T-helper 2 cell treated with Interferon-gamma antibody and Interleukin-4, amounts not matched to agents 5 μg/mL and 100 μg/mL, for 36 hours (primary cell): ENCODE data around the gene GPR160.
"Not testable (repeated sequence)": the region's sequence is repeated elsewhere in the genome, so short reads cannot be mapped to it uniquely, and the experiment has no call there.

ENCODE experiments used
- DNase-seq: peaks from one replicate; pipeline ENCODE4 v3.0.0; 2021; ENCODE audit warnings: low spot score
- H3K27ac Mint-ChIP-seq: one replicate; pipeline ENCODE4 v1.8.0; 2021; ENCODE audit warnings: mild to moderate bottlenecking, mixed read lengths
- H3K27me3 Mint-ChIP-seq: one replicate; pipeline ENCODE4 v1.8.0; 2021; ENCODE audit warnings: low read depth, mixed read lengths
- H3K36me3 Mint-ChIP-seq: one replicate; pipeline ENCODE4 v1.8.0; 2021; ENCODE audit warnings: low read depth, mixed read lengths
- H3K4me1 Mint-ChIP-seq: one replicate; pipeline ENCODE4 v1.8.0; 2021; ENCODE audit warnings: low read depth, mixed read lengths
- H3K4me3 Mint-ChIP-seq: one replicate; pipeline ENCODE4 v1.8.0; 2022; ENCODE audit warnings: mild to moderate bottlenecking, moderate library complexity, mixed read lengths
- H3K9me3 Mint-ChIP-seq: one replicate; pipeline ENCODE4 v1.8.0; 2021; ENCODE audit warnings: mixed read lengths

Gene GPR160

DNA sequence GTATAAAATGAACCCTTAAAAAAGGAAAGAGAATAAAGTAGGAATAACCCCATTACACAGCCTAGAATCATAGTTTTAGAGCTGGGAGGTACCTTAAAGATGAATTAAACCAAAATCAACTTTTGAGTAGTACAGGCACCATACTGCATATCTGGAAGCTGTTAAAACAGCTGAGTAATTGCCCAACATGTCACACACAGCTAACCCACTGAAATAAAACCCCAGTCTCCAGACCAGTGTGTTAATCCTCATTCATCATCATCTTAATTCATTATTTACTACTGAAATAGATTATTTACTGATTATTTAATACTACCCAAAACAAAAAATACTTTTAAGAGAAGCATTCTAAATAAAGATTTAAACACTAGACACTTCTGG is 52.8 kb downstream of the GPR160 start:
- DNase-seq = no peak
- H3K9me3 Mint-ChIP-seq = no peaks in the 10 kb centered on the region
- H3K4me3 Mint-ChIP-seq = no peak overlapping the region
- H3K36me3 Mint-ChIP-seq = peaks cover 50% of the 10 kb centered on the region
- H3K27me3 Mint-ChIP-seq = no peaks in the 10 kb centered on the region
- peaks cover 8% of the 10 kb centered on the region for H3K4me1 Mint-ChIP-seq
- H3K27ac Mint-ChIP-seq = no peak overlapping the region

DNA sequence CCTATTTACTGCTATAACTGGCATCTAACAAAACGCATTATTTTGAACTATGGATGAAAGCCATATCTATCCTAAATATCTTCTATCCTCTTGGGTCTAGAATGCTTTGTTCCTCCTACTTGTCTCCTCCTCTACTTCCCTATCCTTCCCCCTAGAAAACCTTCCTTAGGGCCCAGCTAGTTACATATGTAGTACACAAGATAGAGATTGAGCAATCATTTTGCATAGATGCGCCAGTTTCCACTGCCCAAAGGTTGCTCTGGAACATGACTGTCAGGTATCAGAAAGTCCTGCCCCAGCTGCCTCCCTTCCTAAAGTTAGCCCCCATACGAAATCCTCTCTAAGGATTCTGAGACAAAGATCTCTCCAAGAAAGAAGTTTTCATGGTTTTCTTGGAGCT is 55.1 kb downstream of the GPR160 start:
- H3K36me3 Mint-ChIP-seq = peaks cover 66% of the 10 kb centered on the region
- no peak overlapping the region for H3K4me3 Mint-ChIP-seq
- H3K27me3 Mint-ChIP-seq = no peaks in the 10 kb centered on the region
- H3K27ac Mint-ChIP-seq = no peak overlapping the region
- no peaks in the 10 kb centered on the region for H3K9me3 Mint-ChIP-seq
- H3K4me1 Mint-ChIP-seq = peaks cover 8% of the 10 kb centered on the region
- no peak for DNase-seq

DNA sequence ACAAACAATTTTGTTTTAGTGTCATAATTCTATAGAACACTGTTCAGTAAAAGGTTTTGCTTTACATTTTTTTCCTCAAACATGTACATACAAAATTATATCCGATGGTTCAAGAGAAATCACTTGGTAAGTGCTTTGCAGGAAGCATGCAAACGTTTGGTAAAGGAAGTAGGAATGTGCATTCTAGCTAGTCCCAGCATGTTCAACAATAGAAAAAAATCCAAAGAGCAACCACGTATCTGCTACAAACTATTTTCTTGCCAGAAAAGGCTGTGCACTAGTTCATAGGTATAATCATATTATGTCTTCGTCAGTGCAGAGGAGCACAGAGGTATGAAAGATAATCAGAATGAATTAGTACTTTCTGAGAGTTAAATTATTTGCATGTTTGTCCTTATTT is 58.0 kb downstream of the GPR160 start:
- H3K36me3 Mint-ChIP-seq = peaks cover 74% of the 10 kb centered on the region
- H3K27ac Mint-ChIP-seq = no peak overlapping the region

DNA sequence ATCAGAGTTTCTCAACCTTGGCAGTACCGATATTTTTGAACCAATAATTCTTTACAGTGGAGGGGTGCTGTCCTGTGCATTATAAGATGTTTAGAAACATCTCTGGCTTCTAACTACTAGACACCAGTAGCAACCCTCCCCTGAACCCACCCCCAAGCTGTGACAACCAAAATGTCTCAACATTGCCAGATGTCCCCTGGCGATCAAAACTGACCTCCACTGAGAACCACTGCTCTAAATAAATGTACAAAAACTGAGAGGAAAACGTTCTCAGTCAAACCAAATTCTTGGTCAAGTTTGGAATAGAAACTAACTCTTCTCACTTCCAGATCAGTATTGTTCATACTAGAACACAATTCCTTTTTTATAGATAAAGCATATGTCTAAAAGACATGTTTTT is 58.5 kb downstream of the GPR160 start:
- Mint-ChIP-seq H3K36me3 (peaks cover 71% of the 10 kb centered on the region), H3K4me1 (peaks cover 7% of the 10 kb centered on the region), H3K27me3 (no peaks in the 10 kb centered on the region), H3K27ac (no peak overlapping the region), H3K4me3 (no peak overlapping the region), H3K9me3 (no peaks in the 10 kb centered on the region)
- DNase-seq = no peak

More for the DNA sequence above, 58.0 kb downstream of the GPR160 start:
- Mint-ChIP-seq H3K4me3 (no peak overlapping the region), H3K27me3 (no peaks in the 10 kb centered on the region), H3K9me3 (no peaks in the 10 kb centered on the region), H3K4me1 (peaks cover 10% of the 10 kb centered on the region)
- DNase-seq = no peak

DNA sequence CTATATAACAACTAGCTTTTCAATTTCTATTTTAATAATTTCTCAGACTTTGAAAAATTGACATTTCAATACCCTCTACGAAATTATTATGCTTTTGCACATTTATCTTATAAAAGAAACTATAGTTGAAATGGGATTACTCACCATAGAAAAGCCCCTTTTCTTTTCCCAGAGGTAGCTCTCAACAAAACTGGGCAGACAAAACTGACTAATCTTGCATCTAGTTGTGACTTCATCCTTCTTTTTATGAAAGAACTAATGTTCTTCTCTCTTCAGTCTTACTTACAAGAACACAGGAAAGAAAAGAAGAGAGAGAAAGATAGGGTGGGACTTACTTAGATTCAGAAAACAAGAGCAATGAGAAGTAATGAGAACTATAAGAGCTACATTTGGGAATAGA is 61.0 kb downstream of the GPR160 start:
- Mint-ChIP-seq H3K36me3 (peaks cover 68% of the 10 kb centered on the region), H3K27ac (no peak overlapping the region), H3K27me3 (no peaks in the 10 kb centered on the region), H3K4me3 (no peak overlapping the region), H3K4me1 (peaks cover 7% of the 10 kb centered on the region), H3K9me3 (no peaks in the 10 kb centered on the region)
- DNase-seq = no peak

DNA sequence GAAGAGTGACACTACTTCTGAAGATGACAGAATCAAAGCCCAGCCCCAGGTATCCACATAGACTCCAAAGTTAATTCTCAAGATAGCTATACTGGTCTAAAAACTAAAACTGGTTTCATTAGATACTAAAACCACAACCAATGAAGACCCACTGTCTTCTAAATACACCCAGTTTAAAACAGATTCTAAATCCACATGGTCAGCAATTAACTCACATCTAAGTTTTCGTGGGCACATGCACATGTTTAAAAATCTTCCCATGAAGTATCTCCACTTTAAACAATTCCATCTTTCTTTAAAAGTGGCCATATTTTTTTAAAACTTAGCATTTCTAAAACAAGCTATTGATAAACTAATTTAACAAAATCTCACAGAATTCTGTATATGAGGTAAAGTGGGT is 63.1 kb downstream of the GPR160 start:
- no peaks in the 10 kb centered on the region for H3K9me3 Mint-ChIP-seq
- no peak overlapping the region for H3K4me3 Mint-ChIP-seq
- H3K4me1 Mint-ChIP-seq = peaks cover 2% of the 10 kb centered on the region
- no peak overlapping the region for H3K27ac Mint-ChIP-seq
- peaks cover 56% of the 10 kb centered on the region for H3K36me3 Mint-ChIP-seq
- no peaks in the 10 kb centered on the region for H3K27me3 Mint-ChIP-seq
- no peak for DNase-seq

DNA sequence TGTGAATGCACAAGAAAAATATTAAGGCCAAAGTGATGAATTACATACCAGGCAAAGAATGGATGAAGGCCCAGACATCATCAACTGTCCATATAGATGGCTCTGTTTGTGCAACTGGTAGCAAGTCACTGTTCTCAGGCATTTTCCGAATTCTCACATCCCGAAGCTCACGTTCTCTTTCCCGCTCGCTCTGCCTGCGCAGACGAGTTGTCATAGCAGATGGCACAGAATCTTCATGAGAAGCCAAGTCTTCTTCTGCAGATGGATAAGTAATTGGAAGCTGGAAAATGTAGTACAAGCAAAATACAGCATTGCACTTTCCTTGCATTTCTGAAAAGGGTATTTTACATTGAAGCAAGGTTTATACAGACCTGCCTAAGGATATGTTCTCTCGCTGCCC is 64.6 kb downstream of the GPR160 start:
- Mint-ChIP-seq H3K4me1 (peaks cover 2% of the 10 kb centered on the region), H3K4me3 (no peak overlapping the region), H3K27ac (no peak overlapping the region), H3K36me3 (peaks cover 47% of the 10 kb centered on the region), H3K27me3 (no peaks in the 10 kb centered on the region), H3K9me3 (no peaks in the 10 kb centered on the region)
- no peak for DNase-seq

DNA sequence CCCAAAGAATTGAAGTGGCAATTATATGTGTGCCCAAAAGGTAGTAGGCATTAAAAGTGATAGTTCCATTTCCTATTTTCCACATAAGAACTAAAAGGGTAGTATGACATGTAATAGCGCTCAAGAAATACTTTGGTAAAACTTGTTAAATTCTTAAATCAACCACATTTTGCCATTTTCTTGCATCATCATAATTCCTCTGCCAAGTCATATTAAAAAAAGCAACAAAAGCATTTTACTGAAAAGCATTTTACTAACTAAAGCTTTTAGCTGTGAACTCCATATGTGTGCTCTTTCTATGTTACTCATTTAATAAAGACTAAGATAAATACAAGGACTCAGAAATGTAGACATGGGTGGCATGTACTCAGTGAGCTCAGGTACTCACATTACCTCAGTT is 70.1 kb downstream of the GPR160 start:
- H3K27me3 Mint-ChIP-seq = no peaks in the 10 kb centered on the region
- no peaks in the 10 kb centered on the region for H3K9me3 Mint-ChIP-seq
- H3K27ac Mint-ChIP-seq = no peak overlapping the region
- H3K36me3 Mint-ChIP-seq = peaks cover 39% of the 10 kb centered on the region
- no peak for DNase-seq
- H3K4me3 Mint-ChIP-seq = no peak overlapping the region
- peaks cover 14% of the 10 kb centered on the region for H3K4me1 Mint-ChIP-seq

DNA sequence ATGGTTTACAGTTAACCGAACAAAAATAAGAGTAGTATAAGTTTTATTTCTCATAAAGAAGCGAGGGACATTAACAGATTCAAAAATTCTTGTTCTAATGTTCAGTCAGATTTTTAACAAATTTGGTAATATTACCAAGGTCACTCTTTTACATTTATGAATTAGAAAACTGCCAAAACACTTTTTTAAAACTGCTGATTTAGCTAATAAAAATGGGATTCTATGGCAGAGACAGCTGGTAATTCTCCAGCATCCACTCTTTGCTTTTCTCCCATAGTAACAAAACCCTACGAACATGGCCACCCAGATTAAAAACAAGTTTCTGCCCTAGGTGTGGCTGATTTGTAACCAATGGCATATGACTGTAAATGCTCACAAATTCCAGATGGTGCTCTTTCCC is 71.2 kb downstream of the GPR160 start:
- no peak for DNase-seq
- no peak overlapping the region for H3K4me3 Mint-ChIP-seq
- no peaks in the 10 kb centered on the region for H3K27me3 Mint-ChIP-seq
- H3K36me3 Mint-ChIP-seq = peaks cover 45% of the 10 kb centered on the region
- H3K4me1 Mint-ChIP-seq = peaks cover 18% of the 10 kb centered on the region
- no peak overlapping the region for H3K27ac Mint-ChIP-seq
- no peaks in the 10 kb centered on the region for H3K9me3 Mint-ChIP-seq

DNA sequence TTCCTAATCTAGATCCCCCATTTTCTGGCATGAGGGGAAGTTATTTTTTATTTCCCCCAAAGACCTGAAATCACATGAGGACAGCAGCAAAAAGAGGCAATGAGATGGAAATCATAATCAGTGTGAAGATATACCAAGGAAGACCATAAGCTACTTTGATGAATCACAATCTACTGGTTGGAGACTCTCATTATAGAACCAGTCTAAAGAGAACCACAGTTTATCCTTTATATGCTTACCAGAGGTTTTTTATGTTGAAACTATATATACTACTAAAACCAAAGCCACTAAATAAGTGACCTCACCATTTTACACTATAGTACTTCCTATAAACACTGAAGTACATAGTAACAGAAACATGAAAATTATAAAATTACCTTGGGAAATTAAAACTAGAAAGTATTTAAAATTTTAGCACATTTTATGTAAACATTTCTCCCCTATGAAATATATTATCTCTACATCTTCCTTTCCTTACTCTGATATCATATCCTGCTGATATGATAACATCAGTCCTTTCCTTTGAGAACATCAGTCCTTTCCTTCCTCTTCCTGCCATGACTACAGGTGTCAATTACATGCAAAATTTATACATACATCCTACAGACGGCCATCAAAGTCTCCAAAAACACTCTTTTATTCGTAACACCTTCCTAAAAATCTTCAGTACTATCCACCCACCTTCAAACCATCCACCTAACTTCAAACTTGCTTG is 71.9 kb downstream of the GPR160 start:
- peak overlapping the region; percentile 49 for H3K27ac Mint-ChIP-seq
- no peaks in the 10 kb centered on the region for H3K27me3 Mint-ChIP-seq
- H3K9me3 Mint-ChIP-seq = no peaks in the 10 kb centered on the region
- no peak for DNase-seq
- H3K4me1 Mint-ChIP-seq = peaks cover 18% of the 10 kb centered on the region
- H3K36me3 Mint-ChIP-seq = peaks cover 41% of the 10 kb centered on the region
- H3K4me3 Mint-ChIP-seq = peak overlapping the region; percentile 0

DNA sequence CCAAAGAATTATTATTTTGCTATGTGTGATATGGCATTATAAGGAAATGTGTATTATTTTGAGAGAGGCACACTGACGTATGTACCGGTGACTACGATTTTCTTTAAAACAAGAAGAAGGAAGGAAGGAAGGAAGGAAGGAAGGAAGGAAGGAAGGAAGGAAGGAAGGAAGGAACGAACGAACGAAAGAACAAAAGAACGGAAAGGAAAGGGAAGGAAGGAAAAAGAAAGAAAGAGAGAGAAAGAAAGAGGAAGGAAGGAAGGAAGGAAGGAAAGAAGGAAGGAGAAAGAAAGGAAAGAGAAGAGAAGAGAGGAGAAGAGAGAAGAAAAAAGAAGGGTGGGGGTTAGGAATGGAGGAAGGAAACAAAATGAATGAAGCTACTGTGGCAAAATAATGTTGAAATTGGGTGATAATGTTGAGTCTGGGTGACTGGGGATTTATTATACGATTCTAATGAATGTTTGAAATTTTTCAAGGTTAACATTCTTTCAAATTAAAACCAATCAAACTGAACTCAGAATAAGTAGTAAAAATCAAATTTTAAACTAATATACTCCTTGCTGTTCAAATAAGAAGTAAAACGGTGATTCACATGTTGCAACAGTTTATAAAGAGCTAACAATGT is 73.5 kb downstream of the GPR160 start:
- peaks cover 45% of the 10 kb centered on the region for H3K36me3 Mint-ChIP-seq

DNA sequence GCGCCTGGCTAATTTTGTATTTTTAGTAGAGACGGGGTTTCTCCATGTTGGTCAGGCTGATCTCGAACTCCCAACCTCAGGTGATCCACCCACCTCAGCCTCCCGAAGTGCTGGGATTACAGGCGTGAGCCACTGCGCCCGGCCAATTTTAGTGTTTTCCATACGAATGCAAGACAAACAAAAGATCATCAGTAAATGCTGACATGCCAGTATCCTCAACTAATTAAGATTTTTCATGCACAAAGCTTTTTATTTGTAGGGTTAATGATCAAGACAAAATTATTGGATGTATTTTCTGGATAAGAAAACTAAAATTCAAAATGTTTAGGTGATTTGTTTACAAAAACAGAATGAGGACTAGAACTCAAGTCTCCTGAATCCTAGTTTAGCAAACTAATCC is 76.4 kb downstream of the GPR160 start:
- H3K27me3 Mint-ChIP-seq, H3K4me3 Mint-ChIP-seq, DNase-seq, H3K27ac Mint-ChIP-seq, H3K9me3 Mint-ChIP-seq: not testable (repeated sequence)
- peaks cover 15% of the 10 kb centered on the region for H3K4me1 Mint-ChIP-seq
- peaks cover 38% of the 10 kb centered on the region for H3K36me3 Mint-ChIP-seq

More for the DNA sequence above, 73.5 kb downstream of the GPR160 start:
- peaks cover 20% of the 10 kb centered on the region for H3K4me1 Mint-ChIP-seq
- H3K4me3 Mint-ChIP-seq = no peak overlapping the region
- DNase-seq = no peak
- no peaks in the 10 kb centered on the region for H3K9me3 Mint-ChIP-seq
- H3K27me3 Mint-ChIP-seq = no peaks in the 10 kb centered on the region
- H3K27ac Mint-ChIP-seq = peak overlapping the region; percentile 1

DNA sequence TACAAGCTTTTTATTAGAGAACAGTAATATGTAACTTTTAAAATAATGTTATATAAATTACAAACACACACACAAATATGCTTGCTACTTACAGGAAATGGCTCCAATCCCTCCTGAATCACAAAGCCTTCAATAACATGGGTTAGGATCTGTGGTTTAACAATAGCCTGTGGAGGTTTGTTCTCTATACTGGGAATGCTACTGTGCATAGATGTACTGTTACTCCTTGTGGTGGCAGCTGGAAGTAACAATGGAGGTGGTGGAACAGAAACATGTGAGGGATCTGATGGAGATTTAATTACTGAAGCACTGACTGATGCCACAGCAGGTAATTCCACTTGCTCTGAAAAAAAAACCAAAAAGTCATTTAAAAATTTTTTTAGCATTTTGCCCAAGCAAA is 79.3 kb downstream of the GPR160 start:
- DNase-seq = no peak
- Mint-ChIP-seq H3K4me3 (no peak overlapping the region), H3K9me3 (no peaks in the 10 kb centered on the region), H3K27me3 (no peaks in the 10 kb centered on the region), H3K36me3 (peaks cover 35% of the 10 kb centered on the region), H3K4me1 (peaks cover 6% of the 10 kb centered on the region), H3K27ac (no peak overlapping the region)

DNA sequence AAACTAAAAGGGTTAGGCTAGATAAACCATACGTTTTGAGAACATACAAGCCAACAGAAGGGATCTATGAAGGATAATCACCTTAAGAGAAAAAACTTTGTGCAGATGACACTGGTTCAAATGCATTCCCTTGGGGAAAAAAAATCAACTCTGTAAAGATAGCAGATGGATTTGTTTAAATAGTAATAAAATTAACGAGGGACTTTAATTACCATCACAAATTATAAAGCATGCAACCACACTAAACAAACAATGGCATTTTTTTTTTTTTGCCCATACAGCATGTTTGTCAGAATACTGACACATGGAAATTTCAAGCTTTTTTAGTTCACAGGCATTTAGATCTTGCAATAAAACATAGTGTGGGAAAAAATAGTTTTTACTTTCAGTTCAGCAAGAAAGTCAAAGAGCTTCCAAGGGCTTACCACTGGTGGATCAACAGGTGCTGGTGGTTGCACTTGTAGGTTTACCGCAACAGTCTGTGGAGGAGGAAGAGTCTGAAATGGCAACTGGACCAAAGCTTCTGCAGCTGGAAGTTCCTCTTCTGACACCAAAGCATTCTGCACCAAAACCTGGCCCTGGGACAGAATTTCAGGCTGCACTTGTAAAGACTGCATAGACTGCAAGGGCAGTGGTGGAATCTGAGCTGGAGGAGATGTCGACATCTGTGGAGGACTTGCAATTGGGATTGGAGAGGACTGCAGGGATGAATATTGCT is 90.6 kb downstream of the GPR160 start:
- Mint-ChIP-seq H3K4me1 (peaks cover 18% of the 10 kb centered on the region), H3K36me3 (peaks cover 45% of the 10 kb centered on the region), H3K9me3 (peaks cover 4% of the 10 kb centered on the region), H3K27ac (peak overlapping the region; percentile 67), H3K27me3 (no peaks in the 10 kb centered on the region), H3K4me3 (peak overlapping the region; percentile 71)
- DNase-seq = peak; percentile 10
